Forelimb muscle (tissue), 1 donor: ENCODE data around the gene INTS14. TPM values are rescaled to one million over a fixed set of nuclear protein-coding genes. Genes with fewer than 3 reads are reported as not detected.
"Not testable (repeated sequence)": the region's sequence is repeated elsewhere in the genome, so short reads cannot be mapped to it uniquely, and the experiment has no call there.

Experiments
- DNase-seq: peaks from one replicate; pipeline ENCODE4 v3.0.0-alpha.2; 2013; ENCODE audit warnings: low read depth
- polyA plus RNA-seq: library from polyadenylated mRNA; unstranded; fragments of 120-200 nt; gene quantifications from one replicate; pipeline ENCODE4 v1.2.1, GENCODE V29; 2013; ENCODE audit not compliant: insufficient read length

The INTS14 gene
- polyA plus RNA-seq, 1 donor = 21.4 TPM

- no peak for DNase-seq
These were observed 31.8 kb downstream of the INTS14 start for GRCh38 chr15:65578904-65579728.

GRCh38 chr15:65577129-65577996 lies 33.6 kb downstream of the INTS14 start:
- DNase-seq = no peak

GRCh38 chr15:65576664-65577063 lies 34.3 kb downstream of the INTS14 start:
- DNase-seq = no peak

- DNase-seq = no peak
These were observed 39.0 kb downstream of the INTS14 start for GRCh38 chr15:65571971-65572370.

- DNase-seq = no peak
These were observed 41.2 kb downstream of the INTS14 start for GRCh38 chr15:65569728-65570127.

DNA sequence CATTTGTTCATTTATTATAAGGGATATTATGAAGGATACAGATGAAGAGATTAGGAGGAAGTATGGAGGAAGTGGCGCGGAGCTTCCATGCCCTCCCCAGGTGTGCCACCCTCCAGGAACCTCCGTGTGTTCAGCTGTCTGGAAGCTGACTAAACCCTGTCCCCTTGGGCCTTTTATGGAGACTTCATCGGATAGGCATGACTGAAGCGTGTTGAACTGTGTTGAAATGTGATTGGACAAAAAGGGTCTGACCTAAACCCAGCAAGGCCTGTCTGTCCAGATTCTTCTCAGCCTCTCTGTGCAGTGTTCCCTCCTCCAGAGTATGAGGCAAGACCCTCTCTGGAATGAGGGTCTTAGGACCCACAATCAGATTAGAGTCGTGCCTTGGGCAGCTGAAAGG lies 49.0 kb downstream of the INTS14 start:
- DNase-seq = no peak

- no peak for DNase-seq
These were observed 51.0 kb downstream of the INTS14 start for GRCh38 chr15:65559941-65560340.

GRCh38 chr15:65558997-65559760 lies 51.8 kb downstream of the INTS14 start:
- no peak for DNase-seq

DNA sequence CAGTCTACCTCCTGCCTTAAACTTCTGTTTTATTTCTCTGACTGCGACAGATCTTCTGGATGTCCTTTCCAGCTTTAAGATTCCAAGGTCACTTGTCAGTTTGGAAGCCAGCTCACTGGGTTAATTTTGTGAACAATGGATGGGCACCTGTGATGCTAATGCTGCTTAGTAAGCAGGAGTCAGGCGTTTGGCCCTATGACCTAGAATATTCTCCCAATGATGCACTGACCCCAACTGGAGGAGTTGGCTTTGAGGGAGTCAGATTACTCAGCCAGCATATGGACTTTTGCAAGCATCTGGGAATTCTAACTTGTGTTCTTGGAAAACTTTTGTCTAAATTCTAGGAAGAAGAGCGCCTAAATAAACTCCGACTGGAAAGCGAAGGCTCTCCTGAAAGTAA lies 52.6 kb downstream of the INTS14 start:
- no peak for DNase-seq

GRCh38 chr15:65556622-65557021 lies 54.3 kb downstream of the INTS14 start:
- no peak for DNase-seq

- no peak for DNase-seq
These were observed 57.2 kb downstream of the INTS14 start for GRCh38 chr15:65553691-65554090.

DNA sequence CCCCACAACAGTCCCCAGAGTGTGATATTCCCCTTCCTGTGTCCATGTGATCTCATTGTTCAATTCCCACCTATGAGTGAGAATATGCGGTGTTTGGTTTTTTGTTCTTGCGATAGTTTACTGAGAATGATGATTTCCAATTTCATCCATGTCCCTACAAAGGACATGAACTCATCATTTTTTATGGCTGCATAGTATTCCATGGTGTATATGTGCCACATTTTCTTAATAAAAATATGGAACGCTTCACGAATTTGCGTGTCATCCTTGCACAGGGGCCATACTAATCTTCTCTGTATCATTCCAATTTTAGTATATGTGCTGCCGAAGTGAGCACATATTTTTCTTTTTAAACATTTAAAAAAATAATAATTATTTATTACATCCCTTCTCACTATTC lies 58.1 kb downstream of the INTS14 start:
- DNase-seq = not testable (repeated sequence)

DNA sequence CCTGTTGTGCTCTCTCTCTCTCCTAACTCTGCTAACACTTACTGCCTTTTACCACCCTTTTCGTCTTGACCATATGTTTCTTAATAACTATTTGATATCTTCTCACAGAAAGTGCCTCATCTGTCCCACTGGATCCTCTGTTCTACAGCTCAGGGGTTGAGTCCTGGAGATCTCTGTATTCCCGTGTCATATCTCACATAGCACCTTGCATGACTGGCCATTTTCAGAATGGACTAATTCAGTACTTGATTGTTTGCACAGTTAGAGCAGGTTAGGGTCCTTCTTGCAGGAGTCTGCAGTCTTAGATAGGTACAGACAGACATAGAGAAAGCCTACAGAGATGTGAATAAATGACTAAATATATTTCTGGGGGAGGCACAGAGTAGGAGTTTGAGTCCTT lies 59.7 kb downstream of the INTS14 start:
- no peak for DNase-seq

- no peak for DNase-seq
These were observed 60.2 kb downstream of the INTS14 start for GRCh38 chr15:65550681-65551098.

- DNase-seq = not testable (repeated sequence)
These were observed 61.6 kb downstream of the INTS14 start for GRCh38 chr15:65549288-65549687.

GRCh38 chr15:65547841-65548240 lies 63.1 kb downstream of the INTS14 start:
- DNase-seq = no peak

- no peak for DNase-seq
These were observed 69.6 kb downstream of the INTS14 start for GRCh38 chr15:65541231-65541820.

GRCh38 chr15:65540314-65540713 lies 70.6 kb downstream of the INTS14 start:
- DNase-seq = no peak

DNA sequence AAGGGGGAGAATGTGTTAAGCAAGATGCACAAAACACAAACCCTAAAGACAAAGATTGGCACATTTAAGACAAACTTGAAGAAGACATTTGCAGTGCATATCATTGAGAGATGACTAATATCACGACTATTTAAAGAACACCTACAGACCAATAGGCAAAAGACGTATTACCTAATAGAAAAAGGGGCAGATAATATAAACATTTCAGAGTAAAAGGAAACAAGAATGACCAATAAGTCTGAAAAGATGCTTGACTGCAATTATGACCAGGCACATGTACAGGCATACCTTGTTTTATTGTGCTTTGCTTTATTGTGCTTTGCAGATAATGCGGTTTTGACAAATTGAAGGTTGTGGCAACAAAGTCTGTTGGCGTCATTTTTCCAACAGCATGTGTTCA lies 75.7 kb downstream of the INTS14 start:
- DNase-seq = no peak

GRCh38 chr15:65533057-65533756 lies 77.7 kb downstream of the INTS14 start:
- no peak for DNase-seq

DNA sequence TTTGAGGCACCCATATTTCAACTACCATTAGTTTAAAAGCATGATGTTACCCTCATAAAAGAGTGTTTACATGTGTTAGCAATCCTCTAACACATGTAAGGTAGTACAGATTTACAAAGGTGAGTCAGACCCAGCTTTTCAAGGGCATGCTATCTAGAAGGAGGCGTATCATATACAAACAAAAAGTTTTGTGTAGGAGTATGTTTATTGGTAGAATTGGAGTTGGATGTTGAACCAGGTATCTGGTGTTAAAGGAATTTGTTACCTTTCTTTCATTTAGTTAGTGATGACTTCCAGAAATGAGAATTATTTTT lies 78.2 kb downstream of the INTS14 start:
- no peak for DNase-seq
